Neural cell (in vitro differentiated cells): ENCODE measurements around the gene EYA2. TPM values are rescaled to one million over a fixed set of nuclear protein-coding genes. Genes with fewer than 3 reads are reported as not detected.

Source experiments
- H2AFZ ChIP-seq: fragments of 200-600, 300-800 bp; sonication (generic), shearing (Covaris generic); 2 replicates; pipeline ENCODE4 v1.6.0; 2014; ENCODE audit warnings: low read depth, mild to moderate bottlenecking, antibody characterized with exemption, low read length, moderate library complexity
- H3F3A ChIP-seq: fragments of 200-600 bp; shearing (Covaris generic); 2 replicates; pipeline ENCODE4 v1.6.1; 2016; ENCODE audit warnings: mild to moderate bottlenecking, moderate library complexity, mixed read lengths, antibody characterized with exemption, low read length; ENCODE audit not compliant: insufficient read depth, poor library complexity, severe bottlenecking
- H3K27ac ChIP-seq: fragments of 200-600, 300-800 bp; sonication (generic), shearing (Covaris generic); 2 replicates; pipeline ENCODE4 v1.5.1; 2014; ENCODE audit warnings: mild to moderate bottlenecking, low read length, moderate library complexity
- H3K27me3 ChIP-seq: fragments of 300-800, 200-600 bp; sonication (generic), shearing (Covaris generic); 2 replicates; pipeline ENCODE4 v1.6.0; 2014; ENCODE audit warnings: mild to moderate bottlenecking, low read depth, low read length, moderate library complexity; ENCODE audit not compliant: insufficient read depth
- H3K36me3 ChIP-seq: fragments of 300-800, 200-600 bp; sonication (generic), shearing (Covaris generic); 2 replicates; pipeline ENCODE4 v1.5.1; 2014; ENCODE audit warnings: mild to moderate bottlenecking, antibody characterized with exemption, low read length, moderate library complexity; ENCODE audit not compliant: insufficient read depth
- H3K4me2 ChIP-seq: fragments of 300-800, 200-600 bp; sonication (generic), shearing (Covaris generic); 2 replicates; pipeline ENCODE4 v1.6.0; 2014; ENCODE audit warnings: mild to moderate bottlenecking, low read length
- H3K4me3 ChIP-seq: fragments of 300-800, 200-600 bp; sonication (generic), shearing (Covaris generic); 2 replicates; pipeline ENCODE4 v1.5.1; 2014; ENCODE audit warnings: mild to moderate bottlenecking, low read length, moderate library complexity
- H3K79me2 ChIP-seq: fragments of 200-600 bp; shearing (Covaris generic); replicated peaks from 2 replicates; pipeline ENCODE4 v1.6.0; 2014; ENCODE audit warnings: mild to moderate bottlenecking, low read length, moderate library complexity; ENCODE audit not compliant: insufficient read depth
- H3K9ac ChIP-seq: fragments of 300-800, 200-600 bp; sonication (generic), shearing (Covaris generic); 2 replicates; pipeline ENCODE4 v1.6.1; 2016; ENCODE audit warnings: mild to moderate bottlenecking, low read length, mixed read lengths
- H3K9me2 ChIP-seq: fragments of 200-600 bp; shearing (Covaris generic); 2 replicates; pipeline ENCODE4 v1.6.1; 2016; ENCODE audit warnings: mild to moderate bottlenecking, low read length, mixed read lengths; ENCODE audit not compliant: insufficient read depth
- H3K9me3 ChIP-seq: fragments of 200-600, 300-800 bp; sonication (generic), shearing (Covaris generic); 2 replicates; pipeline ENCODE4 v1.6.1; 2016; ENCODE audit warnings: mild to moderate bottlenecking, mixed run types, low read length, moderate library complexity, mixed read lengths
- H4K20me1 ChIP-seq: fragments of 200-600 bp; shearing (Covaris generic); 2 replicates; pipeline ENCODE4 v1.6.1; 2016; ENCODE audit warnings: mild to moderate bottlenecking, mixed run types; ENCODE audit not compliant: insufficient read depth
- CTCF ChIP-seq: fragments of 450-650 bp; IDR thresholded peaks from 2 replicates; pipeline ENCODE4 v1.5.1; 2014; ENCODE audit warnings: antibody characterized with exemption, mild to moderate bottlenecking, moderate library complexity; ENCODE audit not compliant: poor library complexity, severe bottlenecking
- EP300 ChIP-seq: fragments of 450-650 bp; conservative IDR thresholded peaks from 2 replicates; pipeline ENCODE4 v1.6.1; 2014; ENCODE audit warnings: antibody characterized with exemption, mild to moderate bottlenecking, moderate library complexity; ENCODE audit not compliant: poor library complexity, severe bottlenecking
- EZH2 ChIP-seq: fragments of 200-600, 300-800 bp; shearing (Covaris generic), sonication (generic); IDR thresholded peaks from 2 replicates; pipeline ENCODE4 v1.6.1; 2014; ENCODE audit warnings: antibody characterized with exemption, low read length, borderline replicate concordance, mild to moderate bottlenecking; ENCODE audit not compliant: insufficient read depth, poor library complexity, severe bottlenecking
- MXI1 ChIP-seq: fragments of 450-650 bp; conservative IDR thresholded peaks from 2 replicates; pipeline ENCODE4 v1.6.1; 2014; ENCODE audit warnings: antibody characterized with exemption, mild to moderate bottlenecking; ENCODE audit not compliant: poor library complexity, severe bottlenecking
- POLR2AphosphoS5 ChIP-seq: IDR thresholded peaks from 2 replicates; pipeline ENCODE4 v1.6.1; 2012
- RAD21 ChIP-seq: fragments of 450-650 bp; conservative IDR thresholded peaks from 2 replicates; pipeline ENCODE4 v1.6.1; 2014; ENCODE audit warnings: antibody characterized with exemption, mild to moderate bottlenecking, moderate library complexity
- REST ChIP-seq: IDR thresholded peaks from 2 replicates; pipeline ENCODE4 v1.6.1; 2012; ENCODE audit warnings: borderline replicate concordance
- SMC3 ChIP-seq: fragments of 450-650 bp; conservative IDR thresholded peaks from 2 replicates; pipeline ENCODE4 v1.6.1; 2014; ENCODE audit warnings: antibody characterized with exemption, mild to moderate bottlenecking, moderate library complexity; ENCODE audit not compliant: poor library complexity
- TAF1 ChIP-seq: IDR thresholded peaks from 2 replicates; pipeline ENCODE4 v1.6.1; 2012; ENCODE audit warnings: low read depth
- polyA plus RNA-seq: library from polyadenylated mRNA; depleted of rRNA; stranded (reverse); fragments of >200 nt; gene quantifications from 2 replicates; pipeline ENCODE4 v1.2.3, GENCODE V29; 2014

EYA2 gene
- polyA plus RNA-seq, 1 donor from 2014 or later: 0.88 TPM

- no peak overlapping the region for H3K4me3 ChIP-seq
- H3K27ac ChIP-seq: no peak overlapping the region
- no peaks in the 10 kb centered on the region for H3K79me2 ChIP-seq
- H3K9me2 ChIP-seq: no peaks in the 10 kb centered on the region
- no peak for TF ChIP-seq EZH2
- no peak for TF ChIP-seq EP300
- TF ChIP-seq MXI1: no peak
- TF ChIP-seq TAF1: no peak
- no peak for TF ChIP-seq CTCF
- TF ChIP-seq RAD21: no peak
- TF ChIP-seq POLR2AphosphoS5: no peak
- H4K20me1 ChIP-seq: no peaks in the 10 kb centered on the region
- H3K9ac ChIP-seq: no peak overlapping the region
- no peak overlapping the region for H2AFZ ChIP-seq
- no peaks in the 10 kb centered on the region for H3F3A ChIP-seq
- H3K36me3 ChIP-seq: no peaks in the 10 kb centered on the region
- H3K4me2 ChIP-seq: no peak overlapping the region
- H3K27me3 ChIP-seq: no peaks in the 10 kb centered on the region
- no peaks in the 10 kb centered on the region for H3K9me3 ChIP-seq
Measured at GRCh38 chr20:47125508-47125757, 230.8 kb downstream of the EYA2 start.

- Histone ChIP-seq H3K36me3 (no peaks in the 10 kb centered on the region), H3K27ac (no peak overlapping the region), H3K4me3 (no peak overlapping the region), H3K4me2 (no peak overlapping the region), H3K79me2 (no peaks in the 10 kb centered on the region), H3K9me3 (no peaks in the 10 kb centered on the region), H4K20me1 (no peaks in the 10 kb centered on the region), H3K9ac (no peak overlapping the region), H3K9me2 (no peaks in the 10 kb centered on the region), H3F3A (no peaks in the 10 kb centered on the region), H3K27me3 (no peaks in the 10 kb centered on the region), H2AFZ (no peak overlapping the region)
- TF ChIP-seq MXI1 (no peak), REST (no peak), EZH2 (no peak), POLR2AphosphoS5 (no peak), RAD21 (no peak), TAF1 (no peak), SMC3 (no peak), CTCF (no peak), EP300 (no peak)
Measured at GRCh38 chr20:47125758-47126591, 231.3 kb downstream of the EYA2 start.
